ENCODE results near the gene AAK1.

The AAK1 gene

DNA sequence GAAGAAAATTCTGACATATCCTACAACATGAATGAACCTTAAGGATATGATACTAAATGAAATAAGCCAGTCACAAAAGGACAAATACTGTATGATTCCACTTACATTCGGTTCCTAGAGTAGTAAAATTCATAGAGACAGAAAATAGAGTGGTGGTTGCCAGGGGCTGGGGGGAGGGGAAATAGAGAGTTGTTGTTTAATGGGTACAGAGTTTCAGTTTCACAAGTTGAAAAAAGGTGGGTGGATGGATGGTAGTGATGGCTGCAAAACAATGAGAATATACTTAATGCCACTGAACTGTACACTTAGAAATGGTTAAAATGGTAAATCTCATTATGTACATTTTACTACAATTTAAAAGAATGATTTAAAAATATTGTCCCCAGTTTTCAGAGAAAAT, 153.1 kb downstream of the AAK1 start:
- DNase-seq (ENCODE audit: low spot score) (no peak), ATAC-seq (ENCODE audit: low read depth) (no peak)
- no peaks in the 10 kb centered on the region for H3K36me3 ChIP-seq (ENCODE audit: low read depth)
- H3K27ac ChIP-seq (ENCODE audit: poor library complexity, severe bottlenecking) = no peak overlapping the region
- H3K27me3 ChIP-seq (ENCODE audit: insufficient read depth, poor library complexity, severe bottlenecking) = no peaks in the 10 kb centered on the region
- H3K9me3 ChIP-seq (ENCODE audit: severe bottlenecking) = no peaks in the 10 kb centered on the region
- no peak for TF ChIP-seq CTCF (IDR thresholded peaks at IDR 0.05; ENCODE audit: poor library complexity, severe bottlenecking)
- no peak overlapping the region for H3K4me3 ChIP-seq (ENCODE audit: severe bottlenecking)
- no peaks in the 10 kb centered on the region for H3K4me1 ChIP-seq (ENCODE audit: insufficient read depth, poor library complexity, severe bottlenecking)

DNA sequence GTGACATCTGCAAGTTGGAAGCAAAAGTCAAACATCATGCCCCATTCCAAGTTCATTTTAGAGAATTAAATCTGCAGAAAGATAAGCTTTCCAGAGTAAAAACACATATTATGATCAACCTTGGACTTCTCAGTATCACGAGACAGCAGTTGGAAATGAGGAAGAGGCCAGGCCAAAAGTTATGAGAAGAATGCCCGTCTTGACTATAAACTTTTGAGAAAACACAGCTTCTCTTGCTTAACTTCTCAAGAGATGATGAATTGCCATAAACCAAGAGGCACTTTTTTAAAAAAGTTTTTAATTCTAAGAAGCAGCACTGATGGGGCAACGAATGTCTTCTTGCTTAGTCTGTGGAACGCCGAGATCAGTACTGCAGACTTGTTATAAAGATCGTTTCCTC, 153.7 kb downstream of the AAK1 start:
- H3K4me3 ChIP-seq (ENCODE audit: severe bottlenecking) = no peak overlapping the region
- no peak for TF ChIP-seq CTCF (IDR thresholded peaks at IDR 0.05; ENCODE audit: poor library complexity, severe bottlenecking)
- H3K9me3 ChIP-seq (ENCODE audit: severe bottlenecking) = no peaks in the 10 kb centered on the region
- no peak overlapping the region for H3K27ac ChIP-seq (ENCODE audit: poor library complexity, severe bottlenecking)
- DNase-seq (ENCODE audit: low spot score) = no peak
- no peaks in the 10 kb centered on the region for H3K27me3 ChIP-seq (ENCODE audit: insufficient read depth, poor library complexity, severe bottlenecking)
- no peak for ATAC-seq (ENCODE audit: low read depth)
- no peaks in the 10 kb centered on the region for H3K36me3 ChIP-seq (ENCODE audit: low read depth)
- H3K4me1 ChIP-seq (ENCODE audit: insufficient read depth, poor library complexity, severe bottlenecking) = no peaks in the 10 kb centered on the region

- DNase-seq (ENCODE audit: low spot score) (no peak), ATAC-seq (ENCODE audit: low read depth) (no peak)
- no peak for TF ChIP-seq CTCF (IDR thresholded peaks at IDR 0.05; ENCODE audit: poor library complexity, severe bottlenecking)
These were observed 159.8 kb downstream of the AAK1 start for GRCh38 chr2:69483696-69484095.

GRCh38 chr2:69483024-69483423, 160.5 kb downstream of the AAK1 start:
- DNase-seq (ENCODE audit: low spot score) = no peak
- no peak for ATAC-seq (ENCODE audit: low read depth)
- Histone ChIP-seq H3K27ac (ENCODE audit: poor library complexity, severe bottlenecking) (no peak overlapping the region), H3K36me3 (ENCODE audit: low read depth) (no peaks in the 10 kb centered on the region), H3K4me3 (ENCODE audit: severe bottlenecking) (no peak overlapping the region), H3K9me3 (ENCODE audit: severe bottlenecking) (no peaks in the 10 kb centered on the region), H3K4me1 (ENCODE audit: insufficient read depth, poor library complexity, severe bottlenecking) (no peaks in the 10 kb centered on the region), H3K27me3 (ENCODE audit: insufficient read depth, poor library complexity, severe bottlenecking) (no peaks in the 10 kb centered on the region)
- no peak for TF ChIP-seq CTCF (IDR thresholded peaks at IDR 0.05; ENCODE audit: poor library complexity, severe bottlenecking)

More at GRCh38 chr2:69483696-69484095, 159.8 kb downstream of the AAK1 start:
- no peak overlapping the region for H3K4me3 ChIP-seq (ENCODE audit: severe bottlenecking)
- H3K27me3 ChIP-seq (ENCODE audit: insufficient read depth, poor library complexity, severe bottlenecking) = no peaks in the 10 kb centered on the region
- H3K4me1 ChIP-seq (ENCODE audit: insufficient read depth, poor library complexity, severe bottlenecking) = no peaks in the 10 kb centered on the region
- H3K27ac ChIP-seq (ENCODE audit: poor library complexity, severe bottlenecking) = no peak overlapping the region
- no peaks in the 10 kb centered on the region for H3K36me3 ChIP-seq (ENCODE audit: low read depth)
- no peaks in the 10 kb centered on the region for H3K9me3 ChIP-seq (ENCODE audit: severe bottlenecking)

GRCh38 chr2:69482471-69482870, 161.1 kb downstream of the AAK1 start:
- no peak for TF ChIP-seq CTCF (IDR thresholded peaks at IDR 0.05; ENCODE audit: poor library complexity, severe bottlenecking)
- ATAC-seq (ENCODE audit: low read depth) = no peak
- H3K9me3 ChIP-seq (ENCODE audit: severe bottlenecking) = no peaks in the 10 kb centered on the region

More at GRCh38 chr2:69482471-69482870, 161.1 kb downstream of the AAK1 start:
- Histone ChIP-seq H3K4me3 (ENCODE audit: severe bottlenecking) (no peak overlapping the region), H3K27ac (ENCODE audit: poor library complexity, severe bottlenecking) (no peak overlapping the region), H3K36me3 (ENCODE audit: low read depth) (no peaks in the 10 kb centered on the region), H3K27me3 (ENCODE audit: insufficient read depth, poor library complexity, severe bottlenecking) (no peaks in the 10 kb centered on the region), H3K4me1 (ENCODE audit: insufficient read depth, poor library complexity, severe bottlenecking) (no peaks in the 10 kb centered on the region)
- DNase-seq (ENCODE audit: low spot score) = no peak

All from RWPE2 (cell line).